ENCODE data around the gene FILIP1L.

FILIP1L gene

GRCh38 chr3:100149130-100149529 lies 34.8 kb upstream of the FILIP1L start:
- in situ Hi-C loops (cut with HindIII; ENCODE audit: low pct_unique_long_range_greater_than_20kb, low sequenced_read_pairs): no loop called here
- DNase-seq (ENCODE audit: low read depth in 1 of 2, low spot score in 1 of 2): no peak
- no peak for TF ChIP-seq JUND (IDR thresholded peaks at IDR 0.05; ENCODE audit: low read depth)

GRCh38 chr3:100144255-100144866 lies 30.1 kb upstream of the FILIP1L start:
- in situ Hi-C loops (cut with HindIII; ENCODE audit: low pct_unique_long_range_greater_than_20kb, low sequenced_read_pairs): no loop called here
- no peak for TF ChIP-seq JUND (IDR thresholded peaks at IDR 0.05; ENCODE audit: low read depth)
- no peak for DNase-seq (ENCODE audit: low read depth in 1 of 2, low spot score in 1 of 2)

- TF ChIP-seq JUND (IDR thresholded peaks at IDR 0.05; ENCODE audit: low read depth): no peak
- DNase-seq (ENCODE audit: low read depth in 1 of 2, low spot score in 1 of 2): no peak
- in situ Hi-C loops (cut with HindIII; ENCODE audit: low pct_unique_long_range_greater_than_20kb, low sequenced_read_pairs): no loop called here
Observed at GRCh38 chr3:100141586-100141985, 27.3 kb upstream of the FILIP1L start.

GRCh38 chr3:100140976-100141375 lies 26.7 kb upstream of the FILIP1L start:
- no peak for DNase-seq (ENCODE audit: low read depth in 1 of 2, low spot score in 1 of 2)
- TF ChIP-seq JUND (IDR thresholded peaks at IDR 0.05; ENCODE audit: low read depth): no peak
- in situ Hi-C loops (cut with HindIII; ENCODE audit: low pct_unique_long_range_greater_than_20kb, low sequenced_read_pairs): no loop called here

DNA sequence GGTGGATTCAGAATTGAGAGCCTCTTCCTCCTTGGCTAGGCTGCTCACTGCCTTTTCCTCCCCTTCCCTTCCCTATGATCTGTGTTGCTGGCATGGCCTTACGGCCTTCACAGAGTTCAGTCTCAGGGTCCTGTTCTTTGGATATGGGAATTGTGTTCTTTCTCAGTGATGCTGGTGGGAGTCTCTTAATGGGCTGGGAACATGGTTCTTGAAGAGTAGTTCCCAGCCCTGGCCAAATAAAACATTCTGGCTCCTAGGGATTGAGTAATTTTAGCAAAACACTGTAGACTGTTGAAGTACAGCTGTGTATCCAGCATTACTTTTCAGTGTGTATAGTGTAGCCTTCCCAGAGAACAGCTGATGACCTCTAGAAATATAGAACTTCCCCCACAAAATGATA lies 22.6 kb upstream of the FILIP1L start:
- no peak for TF ChIP-seq JUND (IDR thresholded peaks at IDR 0.05; ENCODE audit: low read depth)
- no peak for DNase-seq (ENCODE audit: low read depth in 1 of 2, low spot score in 1 of 2)
- in situ Hi-C loops (cut with HindIII; ENCODE audit: low pct_unique_long_range_greater_than_20kb, low sequenced_read_pairs): no loop called here

GRCh38 chr3:100131241-100131640 lies 16.9 kb upstream of the FILIP1L start:
- no peak for TF ChIP-seq JUND (IDR thresholded peaks at IDR 0.05; ENCODE audit: low read depth)
- in situ Hi-C loops (cut with HindIII; ENCODE audit: low pct_unique_long_range_greater_than_20kb, low sequenced_read_pairs): no loop called here
- no peak for DNase-seq (ENCODE audit: low read depth in 1 of 2, low spot score in 1 of 2)

DNA sequence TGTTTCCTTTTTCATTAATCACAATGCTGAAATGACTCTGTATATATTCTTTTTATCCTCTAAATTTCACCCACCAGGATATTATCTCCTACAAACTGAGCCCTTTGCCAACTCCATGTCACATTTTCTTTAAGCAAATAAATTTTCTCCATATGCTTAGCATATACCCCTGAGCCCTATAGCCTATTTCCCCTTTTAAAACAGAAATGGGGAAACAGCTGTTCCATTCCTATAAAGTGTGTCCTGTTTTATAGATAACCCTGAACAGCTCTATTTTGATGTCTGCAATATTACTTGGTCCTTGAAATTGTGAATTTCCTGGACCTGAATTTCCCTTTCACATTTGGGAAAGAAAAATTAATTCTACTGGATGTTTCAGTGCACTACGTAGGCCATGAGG lies 15.6 kb upstream of the FILIP1L start:
- no peak for DNase-seq (ENCODE audit: low read depth in 1 of 2, low spot score in 1 of 2)
- no peak for TF ChIP-seq JUND (IDR thresholded peaks at IDR 0.05; ENCODE audit: low read depth)
- in situ Hi-C loops (cut with HindIII; ENCODE audit: low pct_unique_long_range_greater_than_20kb, low sequenced_read_pairs): no loop called here

GRCh38 chr3:100128565-100128964 lies 14.3 kb upstream of the FILIP1L start:
- no peak for TF ChIP-seq JUND (IDR thresholded peaks at IDR 0.05; ENCODE audit: low read depth)
- no peak for DNase-seq (ENCODE audit: low read depth in 1 of 2, low spot score in 1 of 2)
- in situ Hi-C loops (cut with HindIII; ENCODE audit: low pct_unique_long_range_greater_than_20kb, low sequenced_read_pairs): no loop called here

DNA sequence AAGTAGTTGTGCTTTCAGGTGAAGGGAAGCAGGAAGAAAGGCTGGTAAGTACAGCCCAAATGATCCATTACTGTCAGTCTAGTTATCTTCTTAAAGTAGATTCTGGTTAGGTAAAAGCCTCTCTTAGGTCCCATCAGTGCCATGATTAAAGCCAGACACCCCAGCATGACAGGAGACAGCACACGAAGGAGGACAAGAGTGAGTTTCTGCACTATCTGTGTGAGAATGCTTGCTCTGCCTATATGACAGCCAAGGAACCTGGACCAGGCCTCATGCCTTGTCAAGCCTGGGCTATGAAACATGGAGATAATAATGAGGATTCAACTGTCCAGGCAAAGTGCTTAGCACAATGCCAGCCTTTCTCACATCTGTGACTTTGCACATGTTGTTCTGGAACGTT lies 13.5 kb upstream of the FILIP1L start:
- in situ Hi-C loops (cut with HindIII; ENCODE audit: low pct_unique_long_range_greater_than_20kb, low sequenced_read_pairs): no loop called here
- TF ChIP-seq JUND (IDR thresholded peaks at IDR 0.05; ENCODE audit: low read depth): no peak
- no peak for DNase-seq (ENCODE audit: low read depth in 1 of 2, low spot score in 1 of 2)

DNA sequence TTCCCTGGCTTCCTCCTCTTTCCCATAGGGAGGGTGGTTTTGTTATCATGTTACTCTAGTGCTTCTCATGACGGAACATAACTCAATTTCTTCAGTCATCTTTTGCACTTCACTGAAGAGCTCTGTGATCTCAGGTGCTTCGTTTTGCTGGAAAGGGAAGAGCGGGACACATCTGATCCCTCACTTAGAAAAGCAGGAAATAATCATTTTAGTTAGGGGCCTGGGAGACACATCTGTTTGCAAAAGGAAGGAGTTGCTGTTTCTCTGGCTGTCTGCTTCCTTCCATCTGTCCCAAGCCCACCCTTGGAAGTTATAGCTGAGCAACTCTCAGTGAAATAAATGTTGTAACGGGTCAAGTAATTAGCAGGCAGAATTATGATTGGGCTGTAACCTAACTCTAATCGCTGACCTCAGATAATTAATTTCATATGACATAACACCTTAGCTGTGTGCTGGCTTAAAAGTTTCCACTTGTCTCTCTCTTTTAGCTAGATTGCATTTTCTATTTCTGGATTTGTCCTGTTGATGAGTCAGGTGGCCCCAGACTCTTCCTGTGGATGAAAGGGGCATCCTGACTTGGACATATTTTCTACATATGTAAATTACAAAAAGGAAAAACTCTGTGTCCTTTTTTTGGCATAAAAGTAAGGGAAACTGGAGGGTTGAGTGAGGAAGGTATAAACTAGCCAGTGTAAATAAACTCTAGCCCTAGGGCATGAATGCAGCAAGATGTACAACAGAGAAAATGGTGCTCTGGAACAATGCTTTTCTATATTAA lies 11.0 kb upstream of the FILIP1L start:
- in situ Hi-C loops (cut with HindIII; ENCODE audit: low pct_unique_long_range_greater_than_20kb, low sequenced_read_pairs): no loop called here
- DNase-seq (ENCODE audit: low read depth in 1 of 2, low spot score in 1 of 2): peak in 1 of 2 experiments; percentile 49
- no peak for TF ChIP-seq JUND (IDR thresholded peaks at IDR 0.05; ENCODE audit: low read depth)

- DNase-seq (ENCODE audit: low read depth in 1 of 2, low spot score in 1 of 2): no peak
- in situ Hi-C loops (cut with HindIII; ENCODE audit: low pct_unique_long_range_greater_than_20kb, low sequenced_read_pairs): no loop called here
- TF ChIP-seq JUND (IDR thresholded peaks at IDR 0.05; ENCODE audit: low read depth): no peak
Observed at GRCh38 chr3:100124201-100124761, 10.0 kb upstream of the FILIP1L start.

DNA sequence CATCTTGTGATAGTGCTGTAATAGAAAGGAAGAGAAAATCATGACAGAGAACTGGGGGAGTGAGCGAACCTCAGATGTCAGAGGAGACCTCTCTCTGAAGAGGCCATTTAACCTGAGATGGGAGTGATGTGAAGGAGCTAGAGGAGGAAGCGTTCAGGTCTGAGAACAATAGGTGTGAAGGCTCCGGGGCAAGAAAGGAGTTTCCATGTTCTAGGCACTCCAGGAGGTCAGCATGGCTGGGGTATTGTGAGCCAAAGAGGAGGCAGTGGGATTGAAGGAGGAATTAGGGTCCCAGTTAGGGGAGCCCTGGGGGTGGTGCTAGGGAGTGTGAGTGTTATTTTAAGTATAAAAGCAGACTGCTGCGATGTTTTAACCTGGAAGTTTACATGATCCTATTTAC lies 8.8 kb upstream of the FILIP1L start:
- in situ Hi-C loops (cut with HindIII; ENCODE audit: low pct_unique_long_range_greater_than_20kb, low sequenced_read_pairs): no loop called here
- no peak for DNase-seq (ENCODE audit: low read depth in 1 of 2, low spot score in 1 of 2)
- no peak for TF ChIP-seq JUND (IDR thresholded peaks at IDR 0.05; ENCODE audit: low read depth)

DNA sequence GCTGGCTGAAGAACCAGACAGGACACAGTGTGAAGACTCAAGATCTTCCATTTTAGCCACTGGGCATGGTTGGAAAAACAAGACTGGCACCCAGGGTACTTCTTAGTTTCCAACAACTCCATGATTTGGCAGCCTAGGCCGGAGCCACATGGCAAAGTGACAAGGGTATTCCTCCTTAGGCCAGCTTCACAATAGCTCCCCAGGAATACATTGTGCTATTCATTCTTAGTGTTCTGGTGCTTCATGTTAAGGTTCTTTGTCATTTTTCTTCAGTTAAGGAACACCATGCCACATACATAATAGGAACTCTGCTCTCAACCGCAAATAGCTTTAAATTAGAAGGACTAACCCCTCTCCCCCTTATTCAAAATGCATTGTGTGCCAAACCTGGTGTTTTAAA lies 8.0 kb upstream of the FILIP1L start:
- in situ Hi-C loops (cut with HindIII; ENCODE audit: low pct_unique_long_range_greater_than_20kb, low sequenced_read_pairs): no loop called here
- TF ChIP-seq JUND (IDR thresholded peaks at IDR 0.05; ENCODE audit: low read depth): no peak
- no peak for DNase-seq (ENCODE audit: low read depth in 1 of 2, low spot score in 1 of 2)
